GM12865 (cell line): ENCODE measurements around the gene CST8.

Source experiments
- DNase-seq: peaks from one replicate; pipeline ENCODE4 v3.0.0; 2010; ENCODE audit warnings: low read depth
- H3K4me3 ChIP-seq: 2 replicates; pipeline ENCODE4 v1.5.1; 2011; ENCODE audit warnings: mild to moderate bottlenecking, low read depth, low read length, control low read depth
- TF ChIP-seq, protein P1 (sequence below): IDR thresholded peaks from 2 replicates; pipeline ENCODE4 v1.5.1; 2011; ENCODE audit warnings: low read length, control low read depth, low read depth, inconsistent platforms; ENCODE audit not compliant: insufficient read depth; ENCODE audit errors: missing control alignments

The CST8 gene

DNA sequence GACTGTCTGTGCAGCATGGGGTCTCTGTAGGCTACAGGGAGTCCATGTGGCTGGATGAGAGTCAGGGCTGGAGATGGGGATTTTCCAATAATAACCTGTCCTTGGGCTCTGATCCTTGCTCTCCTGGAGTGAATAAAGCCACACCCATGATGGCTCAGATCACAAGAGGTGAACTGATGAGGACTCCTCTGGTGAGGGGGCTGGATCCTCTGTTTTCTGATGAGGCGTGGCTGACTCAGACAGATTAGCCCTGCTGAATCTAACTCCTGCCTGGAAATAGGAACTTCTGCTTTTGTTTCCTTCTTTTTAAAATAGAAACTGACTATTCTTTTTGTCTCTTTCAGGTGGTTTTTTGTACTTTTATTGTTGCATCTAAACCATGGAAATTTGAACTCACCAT lies 50.4 kb downstream of the CST8 start:
- H3K4me3 ChIP-seq, result no peak overlapping the region
- DNase-seq, result no peak
- TF ChIP-seq, protein P1, sequence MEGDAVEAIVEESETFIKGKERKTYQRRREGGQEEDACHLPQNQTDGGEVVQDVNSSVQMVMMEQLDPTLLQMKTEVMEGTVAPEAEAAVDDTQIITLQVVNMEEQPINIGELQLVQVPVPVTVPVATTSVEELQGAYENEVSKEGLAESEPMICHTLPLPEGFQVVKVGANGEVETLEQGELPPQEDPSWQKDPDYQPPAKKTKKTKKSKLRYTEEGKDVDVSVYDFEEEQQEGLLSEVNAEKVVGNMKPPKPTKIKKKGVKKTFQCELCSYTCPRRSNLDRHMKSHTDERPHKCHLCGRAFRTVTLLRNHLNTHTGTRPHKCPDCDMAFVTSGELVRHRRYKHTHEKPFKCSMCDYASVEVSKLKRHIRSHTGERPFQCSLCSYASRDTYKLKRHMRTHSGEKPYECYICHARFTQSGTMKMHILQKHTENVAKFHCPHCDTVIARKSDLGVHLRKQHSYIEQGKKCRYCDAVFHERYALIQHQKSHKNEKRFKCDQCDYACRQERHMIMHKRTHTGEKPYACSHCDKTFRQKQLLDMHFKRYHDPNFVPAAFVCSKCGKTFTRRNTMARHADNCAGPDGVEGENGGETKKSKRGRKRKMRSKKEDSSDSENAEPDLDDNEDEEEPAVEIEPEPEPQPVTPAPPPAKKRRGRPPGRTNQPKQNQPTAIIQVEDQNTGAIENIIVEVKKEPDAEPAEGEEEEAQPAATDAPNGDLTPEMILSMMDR, result no peak

DNA sequence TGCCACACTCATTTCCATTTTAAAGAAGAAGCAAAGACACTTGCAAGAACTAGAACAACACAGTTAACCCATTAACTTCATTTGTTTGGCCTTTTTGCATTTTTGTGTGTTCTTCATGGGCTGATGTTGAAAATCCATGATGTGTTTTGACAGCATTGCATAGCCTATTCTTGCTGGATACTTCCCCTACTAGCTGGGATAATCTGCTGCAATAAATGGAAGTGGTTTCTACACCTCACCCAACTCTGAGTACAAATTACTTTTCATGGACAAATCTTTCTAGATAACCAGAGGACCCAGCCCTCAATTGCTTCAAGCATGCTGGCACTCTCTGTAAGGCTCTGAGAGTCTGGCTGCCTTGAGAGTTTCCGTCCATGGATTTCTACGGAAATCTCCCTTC lies 50.9 kb downstream of the CST8 start:
- TF ChIP-seq, protein P1, result no peak
- DNase-seq, result no peak

DNA sequence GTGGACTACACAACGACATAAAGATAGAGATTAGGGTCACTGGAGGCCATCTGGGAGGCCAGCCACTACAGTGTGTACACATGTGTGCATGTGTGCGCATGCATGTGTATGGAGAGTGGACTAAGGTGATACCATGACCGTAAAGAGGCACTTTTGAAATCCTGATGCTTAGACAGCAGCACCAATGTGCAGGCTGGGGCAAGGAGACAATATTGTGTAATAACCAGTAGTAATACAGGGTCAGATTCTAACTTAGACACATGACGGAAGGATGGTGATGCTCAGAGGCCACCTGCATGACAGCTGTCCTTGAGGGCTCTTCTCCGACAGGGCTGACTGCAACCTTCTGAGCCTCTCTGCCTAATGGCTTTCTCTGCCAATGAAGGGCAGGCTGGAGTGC lies 51.9 kb downstream of the CST8 start:
- TF ChIP-seq, protein P1, result no peak

More for the DNA sequence above, 50.9 kb downstream of the CST8 start:
- no peak overlapping the region for H3K4me3 ChIP-seq

DNA sequence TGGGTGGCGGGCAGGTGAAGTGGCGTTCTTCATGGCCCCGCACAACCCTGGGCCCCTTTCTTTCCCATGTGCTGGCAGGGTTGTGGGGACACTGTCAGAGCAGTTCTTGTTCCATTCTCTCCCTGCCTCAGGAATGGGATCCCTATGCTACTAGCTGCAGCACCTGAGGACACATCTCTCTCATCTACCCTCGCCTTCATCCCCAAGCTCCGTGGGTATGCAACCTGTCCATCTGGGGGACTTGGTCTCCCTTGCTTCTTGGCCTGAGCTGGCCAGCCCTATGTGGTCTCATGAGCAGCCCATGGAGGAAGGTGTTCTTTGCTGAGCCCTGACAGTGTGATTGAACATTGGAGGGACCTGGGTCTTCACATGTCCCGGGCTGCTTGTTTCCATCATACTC lies 53.2 kb downstream of the CST8 start:
- DNase-seq, result no peak
- TF ChIP-seq, protein P1, result no peak
- H3K4me3 ChIP-seq, result no peak overlapping the region

More for the DNA sequence above, 51.9 kb downstream of the CST8 start:
- DNase-seq, result no peak
- no peak overlapping the region for H3K4me3 ChIP-seq
